Head of caudate nucleus (tissue), 42 donors: ENCODE results near the gene DLX4.

ENCODE experiments used
- DNase-seq, 42 donors: peaks; one replicate each; pipeline versions ENCODE4 v3.0.0 to v3.0.0-alpha.2; 2020 to 2021; ENCODE audit warnings: mixed read lengths in 7 of 42
- intact Hi-C: fragments of 100-400 bp; cut with DNase I; formaldehyde crosslinking; loops from one replicate; pipeline ENCODE4 v1.15.0; 2022

DLX4 gene, protein sequence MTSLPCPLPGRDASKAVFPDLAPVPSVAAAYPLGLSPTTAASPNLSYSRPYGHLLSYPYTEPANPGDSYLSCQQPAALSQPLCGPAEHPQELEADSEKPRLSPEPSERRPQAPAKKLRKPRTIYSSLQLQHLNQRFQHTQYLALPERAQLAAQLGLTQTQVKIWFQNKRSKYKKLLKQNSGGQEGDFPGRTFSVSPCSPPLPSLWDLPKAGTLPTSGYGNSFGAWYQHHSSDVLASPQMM

DNA sequence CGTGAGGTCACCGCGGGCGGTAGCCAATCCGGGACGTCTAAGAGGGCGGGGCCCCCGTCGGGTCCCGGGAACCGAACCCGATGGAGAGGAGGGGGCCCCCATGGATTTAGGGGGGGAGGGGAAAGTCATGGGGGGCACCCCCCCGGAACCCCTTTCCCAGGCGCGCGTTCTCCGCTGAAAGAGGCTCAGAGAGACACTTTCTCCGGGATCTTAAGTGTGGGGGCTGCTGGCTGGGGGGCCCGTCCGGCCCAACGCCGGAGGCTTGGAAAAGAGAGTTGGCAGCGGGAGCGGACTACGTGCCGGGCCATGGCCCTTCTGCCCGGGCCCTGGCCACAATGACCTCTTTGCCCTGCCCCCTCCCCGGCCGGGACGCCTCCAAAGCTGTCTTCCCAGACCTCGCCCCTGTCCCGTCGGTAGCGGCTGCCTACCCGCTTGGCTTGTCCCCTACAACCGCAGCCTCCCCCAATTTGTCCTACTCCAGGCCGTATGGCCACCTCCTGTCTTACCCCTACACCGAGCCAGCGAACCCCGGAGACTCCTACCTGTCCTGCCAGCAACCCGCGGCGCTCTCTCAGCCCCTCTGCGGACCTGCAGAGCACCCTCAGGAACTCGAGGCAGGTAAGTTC, at the start of gene DLX4:
TSS of gene DLX4 (plus strand) at position 57 of the 626 bp plus-strand sequence. CDS start at position 336, 279 bp downstream.
- intact Hi-C loops = no loop called here
- no peak for DNase-seq

DNA sequence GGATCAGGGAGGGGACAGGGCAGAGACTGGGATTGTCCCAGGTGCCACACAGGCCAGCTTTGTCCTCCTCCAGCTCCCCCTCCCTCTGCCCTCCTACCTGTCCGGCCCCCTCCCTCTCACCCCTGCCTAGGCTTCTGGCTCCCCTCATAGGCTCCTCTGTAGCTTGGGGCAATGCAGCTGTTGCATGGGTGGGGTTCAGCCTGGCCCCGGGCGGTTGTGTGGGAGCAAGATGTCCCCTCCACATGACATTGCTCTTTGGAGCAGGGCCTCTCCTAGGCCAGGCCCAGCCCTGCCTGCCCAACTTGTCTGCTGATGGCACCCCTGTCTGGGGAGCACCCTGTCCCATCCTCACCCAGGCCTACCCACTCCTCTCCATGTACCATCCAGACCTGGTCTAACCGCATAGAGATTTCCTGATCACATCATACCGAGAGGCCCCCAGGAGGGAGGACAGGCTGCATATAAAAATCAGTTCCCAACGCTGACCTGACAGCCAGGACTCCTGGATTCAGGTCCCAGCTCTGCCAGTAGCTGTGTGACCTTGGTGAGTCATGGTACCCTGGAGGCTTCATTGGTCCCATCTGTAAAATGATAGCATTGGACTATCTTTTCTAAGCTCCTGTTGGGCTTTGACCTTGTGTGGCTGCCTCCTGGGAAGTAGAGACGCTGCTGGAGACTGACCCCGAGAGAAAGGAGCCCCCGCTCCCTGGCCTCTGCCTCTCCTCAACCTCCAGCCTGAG, 48.8 kb upstream of the DLX4 start:
- no peak for DNase-seq
- intact Hi-C loops = no loop called here

GRCh38 chr17:49922095-49922494, 46.9 kb upstream of the DLX4 start:
- DNase-seq = no peak
- intact Hi-C loops = no loop called here

GRCh38 chr17:49924116-49924515, 44.9 kb upstream of the DLX4 start:
- intact Hi-C loops = no loop called here
- no peak for DNase-seq

DNA sequence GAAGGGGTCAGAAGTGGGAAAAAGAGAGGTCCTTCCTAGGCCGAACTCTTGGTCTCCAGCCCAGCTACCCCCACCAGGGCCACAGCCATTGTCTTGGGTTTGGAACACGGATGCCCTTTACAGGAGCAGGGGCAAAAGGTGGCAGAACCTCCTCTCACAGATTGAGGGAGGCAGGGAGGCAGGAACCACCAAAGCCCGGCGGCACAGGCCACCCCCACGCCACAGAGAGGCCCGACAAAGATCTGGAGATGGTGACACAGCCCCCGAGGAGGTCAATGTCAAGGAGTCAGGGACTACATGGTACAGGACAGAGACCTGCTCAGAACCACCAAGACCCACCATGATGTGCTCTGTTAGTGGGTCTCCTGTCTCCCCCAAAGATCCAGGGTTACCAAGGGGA, 44.4 kb upstream of the DLX4 start:
- intact Hi-C loops = no loop called here
- DNase-seq = no peak

GRCh38 chr17:49925921-49926320, 43.1 kb upstream of the DLX4 start:
- intact Hi-C loops = no loop called here
- DNase-seq = no peak

GRCh38 chr17:49926886-49927285, 42.1 kb upstream of the DLX4 start:
- DNase-seq = no peak
- intact Hi-C loops = no loop called here

DNA sequence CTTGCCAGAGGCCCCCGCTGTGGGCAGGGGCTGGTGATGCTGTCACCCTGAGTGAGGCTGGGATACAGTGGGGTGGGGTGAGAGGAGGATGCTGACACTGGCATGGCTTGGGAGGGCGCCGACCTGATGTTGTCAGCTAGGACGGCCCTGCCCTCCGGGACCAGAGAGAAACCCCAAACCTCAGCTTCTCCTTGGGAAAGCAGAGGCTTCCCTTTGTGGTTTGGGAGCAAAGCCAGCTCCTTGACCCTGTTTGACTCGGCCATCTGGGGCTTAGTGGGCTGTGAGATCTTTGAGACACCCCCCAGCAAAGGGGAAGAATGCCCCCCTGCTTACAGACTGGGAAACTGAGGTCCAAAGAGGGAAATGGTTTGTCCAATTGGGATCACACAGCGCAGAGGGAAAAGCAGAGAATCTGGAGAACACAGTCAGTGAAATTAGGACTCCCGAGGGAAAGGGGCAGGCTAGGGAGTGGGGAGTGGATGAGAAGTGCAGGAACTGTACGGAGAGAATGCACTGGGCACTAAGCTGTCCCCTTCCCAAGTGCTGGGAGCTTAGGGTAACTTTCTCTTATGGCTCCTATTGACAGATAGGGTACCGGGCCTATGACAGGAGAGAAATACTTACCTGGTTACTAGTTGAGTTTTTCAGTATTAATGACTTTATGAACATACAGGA, 40.7 kb upstream of the DLX4 start:
- intact Hi-C loops = no loop called here
- DNase-seq = no peak

- no peak for DNase-seq
- intact Hi-C loops = no loop called here
Observed at GRCh38 chr17:49928837-49929475, 40.0 kb upstream of the DLX4 start.

GRCh38 chr17:49930880-49931279, 38.1 kb upstream of the DLX4 start:
- DNase-seq = no peak
- intact Hi-C loops = no loop called here

DNA sequence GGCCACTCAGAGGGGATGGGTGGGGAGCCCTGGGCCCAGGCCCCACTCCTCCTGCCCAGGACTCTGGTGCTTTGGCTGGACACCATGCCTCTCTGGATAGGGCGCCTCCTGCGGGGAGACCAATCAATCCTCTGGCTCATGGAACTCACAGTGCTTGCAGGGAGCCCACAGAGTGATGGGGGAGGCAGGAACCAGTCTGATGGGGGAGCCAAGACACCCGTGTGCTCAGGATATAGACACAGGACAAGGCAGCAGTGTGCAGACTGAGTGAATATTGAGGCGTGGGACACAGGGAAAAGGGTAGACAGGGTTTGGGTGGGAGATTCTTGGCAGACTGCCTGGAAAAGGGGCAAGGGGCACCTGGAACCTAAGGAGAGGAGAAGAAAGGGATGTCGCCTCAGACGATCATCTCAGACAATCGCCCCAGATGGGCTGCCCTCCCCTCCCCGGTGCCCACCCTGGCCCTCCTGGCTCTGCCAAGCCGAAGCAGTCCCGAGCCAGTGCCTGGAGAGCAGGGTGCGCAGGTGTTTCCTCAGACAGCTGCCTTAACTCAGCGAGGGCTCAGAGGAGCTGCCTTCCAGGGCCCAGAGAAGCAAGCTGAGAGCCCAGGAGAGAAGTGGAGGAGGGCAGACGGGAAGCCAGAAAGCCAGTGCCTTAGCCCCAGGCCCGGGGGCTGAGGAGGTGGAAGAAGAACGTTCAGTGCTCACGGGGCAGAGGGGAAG, 37.4 kb upstream of the DLX4 start:
- intact Hi-C loops = no loop called here
- no peak for DNase-seq

DNA sequence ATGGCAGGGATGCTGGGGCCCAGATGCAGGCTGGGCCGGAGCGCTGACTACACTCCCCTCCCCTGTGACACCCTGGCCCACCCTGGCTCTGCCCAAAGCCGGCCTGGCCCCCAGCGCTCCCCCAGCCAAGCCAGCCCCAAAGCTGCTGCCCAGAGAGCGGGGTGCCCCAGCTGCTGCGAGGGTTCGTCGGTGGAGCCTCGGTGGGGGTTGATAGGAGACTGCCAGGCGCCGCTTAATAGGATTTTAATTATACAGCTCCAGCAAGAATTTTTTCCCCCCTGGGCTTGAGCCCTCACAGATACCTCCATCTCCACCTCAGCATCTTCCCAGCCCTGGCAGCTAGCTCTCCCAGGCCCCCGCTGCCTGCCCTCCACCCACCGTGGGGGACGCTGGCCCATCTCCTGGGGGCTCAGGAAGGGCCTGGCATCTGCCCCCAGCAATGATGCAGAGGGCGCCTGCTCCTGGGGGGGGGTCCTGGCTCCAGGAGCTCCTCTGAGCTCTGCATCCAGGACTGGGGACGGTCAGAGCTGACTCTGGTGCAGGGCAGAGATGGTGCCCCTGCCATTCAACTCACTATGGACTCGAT, 36.8 kb upstream of the DLX4 start:
- intact Hi-C loops = no loop called here
- DNase-seq = no peak

DNA sequence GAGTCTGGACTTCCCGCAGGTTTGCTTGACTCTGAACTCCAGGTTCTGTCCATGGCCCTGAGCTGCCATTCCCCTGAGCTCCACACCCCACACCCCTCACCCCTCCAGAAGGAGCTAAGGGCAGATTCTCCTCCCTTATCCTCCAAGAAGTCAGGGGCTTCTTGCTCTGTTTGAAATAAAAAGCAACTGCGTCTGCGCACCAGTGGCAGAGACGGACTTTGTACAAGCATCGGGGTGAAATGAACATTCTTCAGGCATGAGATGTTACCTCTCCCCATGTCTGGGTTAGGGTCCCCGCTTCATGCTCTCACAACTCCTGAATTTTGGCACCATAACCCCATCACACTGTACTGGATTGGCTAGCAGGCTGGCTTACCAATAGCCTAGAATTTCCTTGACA, 36.1 kb upstream of the DLX4 start:
- no peak for DNase-seq
- intact Hi-C loops = no loop called here

DNA sequence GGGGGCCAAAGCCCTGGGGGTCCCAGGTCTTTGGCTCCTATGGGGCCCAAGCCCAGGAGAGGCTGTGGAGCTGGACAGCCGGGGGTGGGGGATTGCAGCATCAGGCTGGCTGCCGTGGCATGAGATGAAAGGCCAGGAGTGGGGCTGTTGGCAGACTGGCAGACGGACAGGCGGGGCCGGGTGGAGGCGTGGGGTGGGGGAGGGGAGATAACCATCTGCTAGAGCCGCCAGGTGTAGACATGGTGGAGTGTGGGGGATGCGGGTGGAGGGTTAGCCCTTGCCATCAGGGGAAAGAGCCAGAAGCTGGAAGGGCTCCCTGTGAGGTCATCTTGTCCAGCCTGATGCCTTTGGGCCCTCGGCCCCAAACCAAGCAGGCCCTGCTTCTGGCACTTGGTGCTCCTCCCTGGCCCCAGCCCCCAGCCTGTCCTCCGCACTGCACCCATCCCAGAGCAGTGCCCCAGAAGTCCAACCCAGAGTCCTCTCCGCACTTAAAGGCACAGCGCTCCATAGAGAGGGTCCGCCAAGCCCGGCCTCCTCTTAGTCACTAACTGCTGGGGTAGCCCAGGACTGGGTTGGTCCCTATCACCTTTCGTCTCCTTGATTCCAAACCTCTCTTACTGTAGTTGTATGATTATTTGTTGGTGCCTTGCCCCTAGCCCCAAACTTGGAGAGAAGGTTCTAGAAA, 33.3 kb upstream of the DLX4 start:
- intact Hi-C loops = no loop called here
- no peak for DNase-seq

DNA sequence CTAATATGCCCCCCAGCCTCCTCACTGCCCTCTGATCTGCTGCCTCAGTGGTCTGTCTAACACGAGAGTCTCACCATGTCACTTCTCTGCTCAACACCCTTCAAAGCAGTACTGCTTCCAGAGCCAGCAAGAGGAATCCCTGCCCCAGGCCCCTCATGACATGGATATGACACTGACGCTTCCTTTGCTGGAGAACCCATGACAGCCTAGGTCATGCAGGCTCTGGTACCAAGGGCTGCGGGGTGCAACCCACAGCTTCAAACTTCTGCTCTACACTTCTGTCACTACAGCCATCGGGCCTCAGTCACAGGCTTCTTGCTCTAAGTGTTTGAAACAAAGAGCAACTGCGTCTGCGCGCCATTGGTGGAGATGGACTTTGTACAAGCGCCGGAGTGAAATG, 32.6 kb upstream of the DLX4 start:
- DNase-seq = no peak
- intact Hi-C loops = no loop called here

DNA sequence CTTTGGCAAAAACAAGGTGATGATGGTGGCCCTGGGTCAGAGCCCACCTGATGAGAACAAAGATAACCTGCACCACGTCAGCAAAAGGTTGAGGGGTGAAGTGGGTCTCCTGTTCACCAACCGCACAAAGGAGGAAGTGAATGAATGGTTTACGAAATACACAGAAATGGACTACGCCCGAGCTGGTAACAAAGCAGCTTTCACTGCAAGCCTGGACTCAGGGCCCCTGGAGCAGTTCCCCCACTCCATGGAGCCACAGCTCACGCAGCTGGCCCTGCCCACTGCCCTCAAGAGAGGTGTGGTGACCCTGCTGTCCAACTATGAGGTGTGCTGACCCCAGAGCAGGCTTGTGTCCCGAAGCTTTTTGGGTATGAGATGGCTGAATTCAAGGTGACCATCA, 29.7 kb upstream of the DLX4 start:
- intact Hi-C loops = no loop called here

GRCh38 chr17:49941427-49941826, 27.6 kb upstream of the DLX4 start:
- intact Hi-C loops = no loop called here
- no peak for DNase-seq

More for the DNA sequence above, 29.7 kb upstream of the DLX4 start:
- DNase-seq = no peak

- intact Hi-C loops = no loop called here
- DNase-seq = no peak
Observed at GRCh38 chr17:49942947-49943346, 26.0 kb upstream of the DLX4 start.
